NB4 (cell line): ENCODE data around the gene MACO1.

Experiments used
- DNase-seq: peaks from one replicate; pipeline ENCODE4 v3.0.0; 2010; ENCODE audit warnings: low read depth
- H3K4me3 ChIP-seq: one replicate; pipeline ENCODE4 v1.5.1; 2011; ENCODE audit warnings: mild to moderate bottlenecking, low read depth, low read length, moderate library complexity
- CTCF ChIP-seq: IDR thresholded peaks from one replicate; pipeline ENCODE4 v1.5.1; 2012; ENCODE audit warnings: low read depth, low read length
- MAX ChIP-seq: IDR thresholded peaks from 2 replicates; pipeline ENCODE4 v1.6.1; 2011; ENCODE audit warnings: low read depth, low read length
- MYC ChIP-seq: IDR thresholded peaks from 2 replicates; pipeline ENCODE4 v1.6.1; 2011; ENCODE audit warnings: low read depth, low read length
- POLR2A ChIP-seq: IDR thresholded peaks from 2 replicates; pipeline ENCODE4 v1.6.1; 2011; ENCODE audit warnings: mild to moderate bottlenecking; ENCODE audit not compliant: insufficient read length; ENCODE audit errors: extremely low read depth

MACO1 gene

GRCh38 chr1:25492323-25492722 lies 61.6 kb downstream of the MACO1 start:
- H3K4me3 ChIP-seq = no peak overlapping the region
- TF ChIP-seq POLR2A = no peak
- no peak for TF ChIP-seq CTCF
- no peak for TF ChIP-seq MYC
- TF ChIP-seq MAX = no peak
- DNase-seq = no peak

GRCh38 chr1:25494952-25495351 lies 64.3 kb downstream of the MACO1 start:
- no peak for DNase-seq
- no peak overlapping the region for H3K4me3 ChIP-seq
- no peak for TF ChIP-seq MAX
- no peak for TF ChIP-seq CTCF
- TF ChIP-seq MYC = no peak
- TF ChIP-seq POLR2A = no peak

GRCh38 chr1:25500694-25501093 lies 70.0 kb downstream of the MACO1 start:
- DNase-seq = no peak
- TF ChIP-seq MYC = no peak
- TF ChIP-seq POLR2A = no peak
- no peak for TF ChIP-seq CTCF
- no peak overlapping the region for H3K4me3 ChIP-seq

- DNase-seq = no peak
- no peak overlapping the region for H3K4me3 ChIP-seq
- TF ChIP-seq MAX (no peak), CTCF (peak; percentile 37)
Observed at GRCh38 chr1:25501235-25502058, 70.8 kb downstream of the MACO1 start.

- no peak overlapping the region for H3K4me3 ChIP-seq
- TF ChIP-seq MYC = no peak
- TF ChIP-seq MAX = no peak
- TF ChIP-seq CTCF = no peak
- TF ChIP-seq POLR2A = no peak
- DNase-seq = no peak
Observed at GRCh38 chr1:25502957-25503356, 72.3 kb downstream of the MACO1 start.
